DND-41 (cell line): ENCODE results near the gene ZNF383.
"Not testable (repeated sequence)": the region's sequence is repeated elsewhere in the genome, so short reads cannot be mapped to it uniquely, and the experiment has no call there.

Source experiments
- ATAC-seq: fragments of 200-7000 bp; cut with Tn5 transposase; 3 replicates; pipeline ENCODE4 v1.9.1; 2021; ENCODE audit warnings: low read depth; ENCODE audit not compliant: insufficient read depth
- DNase-seq: peaks from one replicate; pipeline ENCODE4 v3.0.0-alpha.2; 2020
- H2AFZ ChIP-seq: 2 replicates; pipeline ENCODE4 v1.6.0; 2012; ENCODE audit warnings: low read depth, low read length
- H3K27ac ChIP-seq: 2 replicates; pipeline ENCODE4 v1.5.1; 2012; ENCODE audit warnings: low read length, inconsistent platforms
- H3K27me3 ChIP-seq: fragments of 200-600 bp; sonication (generic); 2 replicates; pipeline ENCODE4 v1.6.0; 2012; ENCODE audit warnings: low read length, mild to moderate bottlenecking, inconsistent platforms; ENCODE audit not compliant: insufficient read depth, poor library complexity
- H3K36me3 ChIP-seq: 2 replicates; pipeline ENCODE4 v1.5.1; 2012; ENCODE audit warnings: low read length, inconsistent platforms; ENCODE audit not compliant: insufficient read depth
- H3K4me1 ChIP-seq: 2 replicates; pipeline ENCODE4 v1.5.1; 2012; ENCODE audit warnings: mild to moderate bottlenecking, low read length; ENCODE audit not compliant: insufficient read depth
- H3K4me2 ChIP-seq: 2 replicates; pipeline ENCODE4 v1.6.0; 2012; ENCODE audit warnings: mild to moderate bottlenecking, moderate library complexity, low read length, inconsistent platforms; ENCODE audit not compliant: insufficient read depth
- H3K4me3 ChIP-seq, 2 experiments: fragments of 200-600 bp in 1 of 2; shearing (Covaris generic) in 1 of 2; 2 replicates each; pipeline ENCODE4 v1.5.1; 2012 to 2016; ENCODE audit warnings: inconsistent platforms in 2 of 2, low read length in 2 of 2, mild to moderate bottlenecking in 2 of 2, low read depth in 1 of 2, moderate library complexity in 1 of 2
- H3K79me2 ChIP-seq: 2 replicates; pipeline ENCODE4 v1.6.0; 2012; ENCODE audit warnings: low read length, inconsistent platforms; ENCODE audit not compliant: insufficient read depth
- H3K9ac ChIP-seq: 2 replicates; pipeline ENCODE4 v1.6.0; 2012; ENCODE audit warnings: low read depth, mild to moderate bottlenecking, inconsistent platforms, low read length, moderate library complexity
- H3K9me3 ChIP-seq: 2 replicates; pipeline ENCODE4 v1.5.1; 2012; ENCODE audit warnings: low read length, moderate library complexity, mild to moderate bottlenecking, inconsistent platforms; ENCODE audit not compliant: insufficient read depth, severe bottlenecking
- H4K20me1 ChIP-seq: 2 replicates; pipeline ENCODE4 v1.6.0; 2012; ENCODE audit warnings: low read length; ENCODE audit not compliant: insufficient read depth

The ZNF383 gene

GRCh38 chr19:37289229-37289628, 71.2 kb downstream of the ZNF383 start:
- not testable (repeated sequence) for H3K4me2 ChIP-seq, H4K20me1 ChIP-seq, DNase-seq, H3K4me1 ChIP-seq, H3K36me3 ChIP-seq, H2AFZ ChIP-seq, H3K9me3 ChIP-seq, H3K4me3 ChIP-seq, H3K9ac ChIP-seq, H3K27me3 ChIP-seq, H3K79me2 ChIP-seq, H3K27ac ChIP-seq, ATAC-seq

- H4K20me1 ChIP-seq, H3K36me3 ChIP-seq, H3K9me3 ChIP-seq, H2AFZ ChIP-seq, H3K79me2 ChIP-seq, H3K4me1 ChIP-seq, H3K9ac ChIP-seq, ATAC-seq, H3K4me3 ChIP-seq, DNase-seq, H3K27me3 ChIP-seq, H3K4me2 ChIP-seq, H3K27ac ChIP-seq: not testable (repeated sequence)
Measured at GRCh38 chr19:37292998-37293939, 75.3 kb downstream of the ZNF383 start.

GRCh38 chr19:37294246-37294645, 76.2 kb downstream of the ZNF383 start:
- H3K27me3 ChIP-seq, H3K4me1 ChIP-seq, DNase-seq, H2AFZ ChIP-seq, H3K4me2 ChIP-seq, H3K9me3 ChIP-seq, H3K4me3 ChIP-seq, H3K9ac ChIP-seq, H3K36me3 ChIP-seq, H3K27ac ChIP-seq, ATAC-seq, H3K79me2 ChIP-seq, H4K20me1 ChIP-seq: not testable (repeated sequence)
